ENCODE data around the gene ZMYM3.

DNA sequence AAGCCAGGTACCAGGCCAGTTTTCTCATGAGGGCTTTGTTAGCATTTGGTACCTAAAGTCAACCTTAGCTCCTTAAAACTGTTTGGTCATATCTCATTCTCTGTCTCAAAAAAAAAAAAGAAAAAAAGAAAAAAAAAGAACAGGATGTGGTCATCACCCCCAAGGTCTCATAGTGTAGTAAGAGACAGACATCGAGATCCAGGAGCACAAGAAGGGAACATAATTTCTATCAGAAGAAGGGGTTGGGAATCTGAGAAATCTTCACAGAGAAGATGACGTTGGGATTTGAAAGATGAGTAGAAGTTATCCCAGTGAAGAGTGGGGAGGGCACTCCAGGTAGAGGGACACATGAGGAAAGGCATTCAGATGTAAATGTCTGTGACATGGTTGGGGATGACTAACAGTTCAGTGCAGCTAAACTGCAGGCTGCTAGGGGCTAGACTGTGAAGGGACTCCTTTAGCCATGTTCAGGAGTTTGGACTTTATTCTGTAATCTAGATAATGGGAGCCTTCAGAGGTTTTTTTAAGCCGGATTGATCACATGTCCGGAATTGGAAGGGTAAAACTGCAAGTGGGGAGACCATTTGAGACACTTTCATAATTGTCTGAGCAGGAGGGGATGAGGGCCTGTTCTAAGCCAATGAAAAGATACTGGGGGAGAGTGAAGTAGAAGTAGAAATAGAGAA is 57.8 kb downstream of the ZMYM3 start:
- TF ChIP-seq, protein P1, sequence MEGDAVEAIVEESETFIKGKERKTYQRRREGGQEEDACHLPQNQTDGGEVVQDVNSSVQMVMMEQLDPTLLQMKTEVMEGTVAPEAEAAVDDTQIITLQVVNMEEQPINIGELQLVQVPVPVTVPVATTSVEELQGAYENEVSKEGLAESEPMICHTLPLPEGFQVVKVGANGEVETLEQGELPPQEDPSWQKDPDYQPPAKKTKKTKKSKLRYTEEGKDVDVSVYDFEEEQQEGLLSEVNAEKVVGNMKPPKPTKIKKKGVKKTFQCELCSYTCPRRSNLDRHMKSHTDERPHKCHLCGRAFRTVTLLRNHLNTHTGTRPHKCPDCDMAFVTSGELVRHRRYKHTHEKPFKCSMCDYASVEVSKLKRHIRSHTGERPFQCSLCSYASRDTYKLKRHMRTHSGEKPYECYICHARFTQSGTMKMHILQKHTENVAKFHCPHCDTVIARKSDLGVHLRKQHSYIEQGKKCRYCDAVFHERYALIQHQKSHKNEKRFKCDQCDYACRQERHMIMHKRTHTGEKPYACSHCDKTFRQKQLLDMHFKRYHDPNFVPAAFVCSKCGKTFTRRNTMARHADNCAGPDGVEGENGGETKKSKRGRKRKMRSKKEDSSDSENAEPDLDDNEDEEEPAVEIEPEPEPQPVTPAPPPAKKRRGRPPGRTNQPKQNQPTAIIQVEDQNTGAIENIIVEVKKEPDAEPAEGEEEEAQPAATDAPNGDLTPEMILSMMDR (IDR thresholded peaks at IDR 0.05): no peak
- no peak for TF ChIP-seq POLR2A (IDR thresholded peaks at IDR 0.05)
